ENCODE results near the gene MYCBPAP.

DNA sequence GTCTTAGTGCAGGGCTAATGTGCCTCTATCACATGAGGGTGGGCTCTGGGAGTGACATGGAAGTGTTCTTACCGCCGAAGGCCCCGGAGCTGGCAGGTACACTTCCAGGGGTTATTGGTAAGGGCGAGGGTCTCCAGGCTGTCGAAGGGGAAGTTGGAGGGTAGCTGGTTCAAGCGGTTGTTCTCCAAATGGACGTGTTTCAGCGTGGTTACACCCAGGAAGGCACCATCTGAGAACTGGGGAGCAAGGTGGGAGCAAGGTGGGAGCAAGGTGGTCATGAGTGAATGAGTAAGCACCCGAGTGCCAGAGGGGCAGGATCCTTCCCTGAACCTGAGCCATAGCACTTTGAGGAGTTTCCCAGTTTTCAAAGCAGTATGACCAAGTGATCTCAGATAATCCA lies 42.6 kb upstream of the MYCBPAP start:
- TF ChIP-seq, protein P1, sequence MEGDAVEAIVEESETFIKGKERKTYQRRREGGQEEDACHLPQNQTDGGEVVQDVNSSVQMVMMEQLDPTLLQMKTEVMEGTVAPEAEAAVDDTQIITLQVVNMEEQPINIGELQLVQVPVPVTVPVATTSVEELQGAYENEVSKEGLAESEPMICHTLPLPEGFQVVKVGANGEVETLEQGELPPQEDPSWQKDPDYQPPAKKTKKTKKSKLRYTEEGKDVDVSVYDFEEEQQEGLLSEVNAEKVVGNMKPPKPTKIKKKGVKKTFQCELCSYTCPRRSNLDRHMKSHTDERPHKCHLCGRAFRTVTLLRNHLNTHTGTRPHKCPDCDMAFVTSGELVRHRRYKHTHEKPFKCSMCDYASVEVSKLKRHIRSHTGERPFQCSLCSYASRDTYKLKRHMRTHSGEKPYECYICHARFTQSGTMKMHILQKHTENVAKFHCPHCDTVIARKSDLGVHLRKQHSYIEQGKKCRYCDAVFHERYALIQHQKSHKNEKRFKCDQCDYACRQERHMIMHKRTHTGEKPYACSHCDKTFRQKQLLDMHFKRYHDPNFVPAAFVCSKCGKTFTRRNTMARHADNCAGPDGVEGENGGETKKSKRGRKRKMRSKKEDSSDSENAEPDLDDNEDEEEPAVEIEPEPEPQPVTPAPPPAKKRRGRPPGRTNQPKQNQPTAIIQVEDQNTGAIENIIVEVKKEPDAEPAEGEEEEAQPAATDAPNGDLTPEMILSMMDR (IDR thresholded peaks at IDR 0.05), result no peak
- TF ChIP-seq POLR2A (IDR thresholded peaks at IDR 0.05), result no peak

All from testis (tissue), 2 donors.